ENCODE data around the gene LINC00237. TPM values are rescaled to one million over a fixed set of nuclear protein-coding genes. Genes with fewer than 3 reads are reported as not detected.

The LINC00237 gene
- polyA plus RNA-seq, 1 experiment: not detected

DNA sequence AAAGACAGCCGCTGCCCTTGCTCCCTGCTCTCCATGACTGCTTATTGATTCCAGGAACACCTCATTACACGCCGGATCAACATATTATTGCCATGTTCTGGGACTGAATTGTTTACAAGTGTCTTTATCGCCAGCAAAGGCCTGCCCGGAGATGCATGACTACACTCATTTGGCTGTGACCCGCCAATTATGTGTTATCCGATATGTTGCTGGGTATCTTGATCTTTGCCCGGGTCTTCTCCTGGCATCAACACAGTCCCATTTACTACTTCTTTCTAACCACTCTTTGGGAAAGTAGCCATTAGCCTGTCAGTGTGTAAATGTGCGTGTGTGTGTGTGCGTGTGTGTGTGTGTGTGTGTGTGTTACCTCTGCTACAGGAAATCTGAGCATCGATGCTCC lies 15.4 kb downstream of the LINC00237 start:
- no peak for DNase-seq (ENCODE audit: low read depth, low spot score)
- H3K27ac ChIP-seq (ENCODE audit: low read depth, low read length): no peak overlapping the region
- POLR2A ChIA-PET: no interaction called here
- H3K27me3 ChIP-seq (ENCODE audit: control insufficient read depth, insufficient read depth, low read length): peaks cover 24% of the 10 kb centered on the region
- CTCF ChIA-PET: no interaction called here
- TF ChIP-seq, protein P1, sequence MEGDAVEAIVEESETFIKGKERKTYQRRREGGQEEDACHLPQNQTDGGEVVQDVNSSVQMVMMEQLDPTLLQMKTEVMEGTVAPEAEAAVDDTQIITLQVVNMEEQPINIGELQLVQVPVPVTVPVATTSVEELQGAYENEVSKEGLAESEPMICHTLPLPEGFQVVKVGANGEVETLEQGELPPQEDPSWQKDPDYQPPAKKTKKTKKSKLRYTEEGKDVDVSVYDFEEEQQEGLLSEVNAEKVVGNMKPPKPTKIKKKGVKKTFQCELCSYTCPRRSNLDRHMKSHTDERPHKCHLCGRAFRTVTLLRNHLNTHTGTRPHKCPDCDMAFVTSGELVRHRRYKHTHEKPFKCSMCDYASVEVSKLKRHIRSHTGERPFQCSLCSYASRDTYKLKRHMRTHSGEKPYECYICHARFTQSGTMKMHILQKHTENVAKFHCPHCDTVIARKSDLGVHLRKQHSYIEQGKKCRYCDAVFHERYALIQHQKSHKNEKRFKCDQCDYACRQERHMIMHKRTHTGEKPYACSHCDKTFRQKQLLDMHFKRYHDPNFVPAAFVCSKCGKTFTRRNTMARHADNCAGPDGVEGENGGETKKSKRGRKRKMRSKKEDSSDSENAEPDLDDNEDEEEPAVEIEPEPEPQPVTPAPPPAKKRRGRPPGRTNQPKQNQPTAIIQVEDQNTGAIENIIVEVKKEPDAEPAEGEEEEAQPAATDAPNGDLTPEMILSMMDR (IDR thresholded peaks at IDR 0.05; ENCODE audit: low read depth, low read length): no peak
- H3K4me3 ChIP-seq (ENCODE audit: low read depth, low read length): no peak overlapping the region
- H3K9me3 ChIP-seq (ENCODE audit: control insufficient read depth, insufficient read depth, low read length): no peaks in the 10 kb centered on the region

DNA sequence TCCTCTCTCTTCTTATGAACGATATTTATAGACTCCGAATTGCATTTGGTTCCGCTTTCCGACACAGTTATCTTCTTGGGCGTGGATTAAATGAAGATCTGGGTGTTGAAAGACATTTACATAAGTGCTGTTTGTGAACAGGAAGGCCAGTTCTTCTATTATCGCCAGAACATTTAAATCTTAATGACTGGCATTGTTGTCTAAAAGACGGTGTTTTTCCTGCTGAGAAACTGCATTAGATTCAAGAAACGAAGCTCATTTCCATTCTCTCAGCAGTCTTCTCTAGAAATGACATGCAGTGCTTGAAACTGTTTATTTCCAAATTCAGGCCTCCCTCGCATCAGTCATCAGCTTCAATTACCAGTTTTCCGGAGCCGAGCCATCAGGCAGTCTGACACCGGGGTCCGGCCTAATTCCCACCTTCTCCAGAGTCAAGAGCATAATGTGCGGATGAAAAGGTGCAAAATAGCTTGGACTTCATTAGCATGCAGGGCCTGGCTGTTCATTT lies 16.0 kb downstream of the LINC00237 start:
- ChIA-PET POLR2A (no interaction called here), CTCF (interaction anchor here (0.8 to 0.9 kb wide), 2 partner anchors 8 to 146 kb away, joined by 3 to 4 read pairs; no protein-coding TSS in a partner anchor)
- Histone ChIP-seq H3K4me3 (ENCODE audit: low read depth, low read length) (no peak overlapping the region), H3K27ac (ENCODE audit: low read depth, low read length) (no peak overlapping the region), H3K27me3 (ENCODE audit: control insufficient read depth, insufficient read depth, low read length) (peaks cover 24% of the 10 kb centered on the region), H3K9me3 (ENCODE audit: control insufficient read depth, insufficient read depth, low read length) (no peaks in the 10 kb centered on the region)
- TF ChIP-seq, protein P1 (IDR thresholded peaks at IDR 0.05; ENCODE audit: low read depth, low read length): no peak
- no peak for DNase-seq (ENCODE audit: low read depth, low spot score)

DNA sequence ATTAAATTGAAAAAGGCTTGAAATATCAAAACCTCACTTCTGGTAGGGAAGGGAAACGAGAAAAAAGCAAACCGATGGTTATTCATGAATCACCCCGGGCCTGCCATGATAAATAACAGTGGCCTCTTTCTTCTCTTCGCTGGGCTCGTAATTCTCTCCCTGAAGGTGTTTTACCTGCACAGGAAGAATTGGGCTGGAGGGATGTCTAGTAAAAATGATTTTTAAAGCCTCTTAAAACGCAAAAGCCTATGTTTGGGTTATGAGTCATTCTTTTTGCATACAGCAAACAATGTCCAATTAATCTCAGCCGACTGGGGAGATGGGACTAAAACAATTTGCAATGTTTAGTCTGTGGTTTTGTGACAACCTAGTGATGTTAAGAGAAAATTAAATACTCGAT lies 16.8 kb downstream of the LINC00237 start:
- no peak for DNase-seq (ENCODE audit: low read depth, low spot score)
- ChIA-PET CTCF (interaction anchor here (0.8 to 0.9 kb wide), 2 partner anchors 9 to 147 kb away, joined by 3 to 4 read pairs; no protein-coding TSS in a partner anchor), POLR2A (no interaction called here)
- Histone ChIP-seq H3K9me3 (ENCODE audit: control insufficient read depth, insufficient read depth, low read length) (no peaks in the 10 kb centered on the region), H3K4me3 (ENCODE audit: low read depth, low read length) (no peak overlapping the region), H3K27me3 (ENCODE audit: control insufficient read depth, insufficient read depth, low read length) (peaks cover 24% of the 10 kb centered on the region), H3K27ac (ENCODE audit: low read depth, low read length) (no peak overlapping the region)
- TF ChIP-seq, protein P1 (IDR thresholded peaks at IDR 0.05; ENCODE audit: low read depth, low read length): no peak

DNA sequence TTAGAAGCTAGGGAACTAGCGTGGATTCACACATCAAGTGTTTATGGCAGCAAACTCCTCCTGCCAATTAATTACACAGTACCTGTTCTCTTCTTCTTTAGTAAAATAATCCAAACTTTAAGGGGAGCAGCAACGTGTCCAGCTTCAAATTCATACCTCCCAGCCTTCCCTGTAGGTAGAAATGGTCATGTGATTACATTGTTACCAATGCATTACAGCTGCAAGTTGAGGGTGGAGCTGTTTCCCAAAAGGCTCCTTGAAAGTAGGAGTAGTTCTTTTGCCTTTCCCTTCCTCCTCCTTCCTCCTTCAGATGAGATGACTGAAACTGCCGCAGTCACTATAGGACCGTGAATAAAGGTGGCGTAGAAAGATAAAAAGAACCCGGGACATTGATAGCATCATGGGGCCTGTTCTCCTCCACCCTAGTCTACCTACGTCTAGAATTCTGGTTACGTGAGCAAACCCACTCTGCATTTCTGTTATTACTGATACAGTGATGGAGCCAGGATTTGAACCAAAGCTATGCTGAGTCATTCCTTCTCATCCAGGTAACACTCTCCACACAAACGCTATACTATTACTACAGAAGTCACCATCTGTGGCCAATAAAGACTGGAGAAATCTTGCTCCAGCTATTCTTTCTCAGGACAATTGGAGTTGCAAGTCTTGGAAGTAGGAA lies 18.2 kb downstream of the LINC00237 start:
- Histone ChIP-seq H3K9me3 (ENCODE audit: control insufficient read depth, insufficient read depth, low read length) (no peaks in the 10 kb centered on the region), H3K4me3 (ENCODE audit: low read depth, low read length) (no peak overlapping the region), H3K27me3 (ENCODE audit: control insufficient read depth, insufficient read depth, low read length) (peaks cover 22% of the 10 kb centered on the region), H3K27ac (ENCODE audit: low read depth, low read length) (no peak overlapping the region)
- DNase-seq (ENCODE audit: low read depth, low spot score): no peak
- TF ChIP-seq, protein P1 (IDR thresholded peaks at IDR 0.05; ENCODE audit: low read depth, low read length): no peak
- CTCF ChIA-PET: no interaction called here
- POLR2A ChIA-PET: no interaction called here

DNA sequence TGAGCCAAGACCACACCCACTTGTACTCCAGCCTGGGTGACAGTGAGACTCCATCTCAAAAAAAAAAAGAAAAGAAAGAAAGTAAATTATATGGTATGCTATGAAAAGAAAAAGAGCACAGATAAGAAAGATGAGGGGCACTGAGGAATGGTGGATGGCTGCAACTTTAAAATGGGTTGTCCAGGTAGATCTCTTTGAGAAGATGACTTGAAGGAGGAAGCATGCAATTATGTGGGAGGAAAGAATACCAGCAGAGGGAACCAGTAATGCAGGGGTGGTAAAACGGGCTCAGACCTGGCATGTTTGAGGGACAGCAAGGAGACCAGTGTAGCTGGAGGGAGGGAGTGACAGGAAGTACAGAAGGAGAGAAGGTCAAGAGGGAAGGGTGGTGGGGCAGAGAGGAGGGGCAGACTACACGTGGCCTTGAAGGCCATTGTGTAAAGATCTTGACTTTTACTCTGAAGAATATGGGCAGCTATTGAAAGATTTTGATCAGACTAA lies 22.3 kb downstream of the LINC00237 start:
- no peak for DNase-seq (ENCODE audit: low read depth, low spot score)
- TF ChIP-seq, protein P1 (IDR thresholded peaks at IDR 0.05; ENCODE audit: low read depth, low read length): no peak
- CTCF ChIA-PET: no interaction called here
- POLR2A ChIA-PET: no interaction called here
- H3K27me3 ChIP-seq (ENCODE audit: control insufficient read depth, insufficient read depth, low read length): peaks cover 2% of the 10 kb centered on the region
- no peak overlapping the region for H3K4me3 ChIP-seq (ENCODE audit: low read depth, low read length)
- no peaks in the 10 kb centered on the region for H3K9me3 ChIP-seq (ENCODE audit: control insufficient read depth, insufficient read depth, low read length)
- H3K27ac ChIP-seq (ENCODE audit: low read depth, low read length): no peak overlapping the region

All from AG04450 (cell line).